K562 (cell line): ENCODE measurements around the gene CACYBP. TPM values are rescaled to one million over a fixed set of nuclear protein-coding genes. Genes with fewer than 3 reads are reported as not detected.

Source experiments
- ARID4B ChIP-seq: sonication (generic); formaldehyde crosslinking; IDR thresholded peaks from 2 replicates; pipeline ENCODE4 v1.8.0; 2022; ENCODE audit warnings: mild to moderate bottlenecking, missing genetic modification reagents
- BACH1 ChIP-seq: fragments of 200-800 bp; sonication (Bioruptor generic); IDR thresholded peaks from 2 replicates; pipeline ENCODE4 v1.6.1; 2016; ENCODE audit warnings: missing genetic modification characterization, missing compliant biosample characterization
- BHLHE40 ChIP-seq: IDR thresholded peaks from 2 replicates; pipeline ENCODE4 v1.6.1; 2011; ENCODE audit warnings: low read length, improper control_type of control experiment
- CEBPZ ChIP-seq: fragments of 150-350 bp; IDR thresholded peaks from 2 replicates; pipeline ENCODE4 v1.6.1; 2014; ENCODE audit warnings: low read depth, mild to moderate bottlenecking, low read length, borderline replicate concordance
- CTBP1 ChIP-seq: fragments of 450-650 bp; IDR thresholded peaks from 2 replicates; pipeline ENCODE4 v1.6.1; 2016; ENCODE audit warnings: borderline replicate concordance
- FOXM1 ChIP-seq, 2 experiments: fragments of 450-650 bp in 1 of 2; sonication (generic) in 1 of 2; formaldehyde crosslinking in 1 of 2; IDR thresholded peaks; 2 replicates each; pipeline versions ENCODE4 v1.6.1 to v1.9.0; 2017 to 2022; ENCODE audit warnings: low read depth in 2 of 2, mild to moderate bottlenecking in 2 of 2, missing genetic modification reagents in 1 of 2, moderate library complexity in 1 of 2
- MITF ChIP-seq: IDR thresholded peaks from 2 replicates; pipeline ENCODE4 v1.6.1; 2014; ENCODE audit warnings: antibody characterized with exemption
- NR4A1 ChIP-seq, 2 experiments: fragments of 250-450 bp in 1 of 2; fragments of 450-650 bp in 1 of 2; sonication (Bioruptor Pico) in 1 of 2; IDR thresholded peaks; 2 replicates each; pipeline versions ENCODE4 v1.4.0 to v1.6.1; 2016 to 2020; ENCODE audit warnings: mild to moderate bottlenecking in 2 of 2, missing compliant biosample characterization in 1 of 2, missing genetic modification characterization in 1 of 2, moderate library complexity in 1 of 2
- POLR2G ChIP-seq: fragments of 200-400 bp; formaldehyde crosslinking; IDR thresholded peaks from 2 replicates; pipeline ENCODE4 v1.6.1; 2017; ENCODE audit warnings: low read depth, mild to moderate bottlenecking, antibody characterized with exemption, low read length, moderate library complexity
- STAT6 ChIP-seq: sonication (generic); formaldehyde crosslinking; IDR thresholded peaks from 2 replicates; pipeline ENCODE4 v1.8.1; 2023; ENCODE audit warnings: mild to moderate bottlenecking, missing genetic modification reagents
- TARDBP ChIP-seq: fragments of 450-650 bp; IDR thresholded peaks from 2 replicates; pipeline ENCODE4 v1.6.1; 2016
- USF2 ChIP-seq: sonication (generic); formaldehyde crosslinking; IDR thresholded peaks from 2 replicates; pipeline ENCODE4 v1.5.0; 2020; ENCODE audit warnings: missing genetic modification reagents
- polyA plus RNA-seq, 8 experiments: library from polyadenylated mRNA; depleted of rRNA in 4 of 8; stranded (reverse) in 5 of 8; unstranded in 3 of 8; fragments of >200 nt; fragmentation: Nextera tagmentation in 2 of 8; fragmentation: Illumina TruSeq in 1 of 8; extraction: Ambion mirVana in 2 of 8; extraction: Trizol in 1 of 8; gene quantifications; 2 replicates each; pipeline versions ENCODE4 v1.2.1 to v1.2.3, GENCODE V29; 2011 to 2014; ENCODE audit warnings: inconsistent platforms in 1 of 8, missing spikeins in 1 of 8
- total RNA-seq, 7 experiments: library from RNA; depleted of rRNA in 6 of 7; stranded (reverse); fragments of >200 nt in 6 of 7; fragmentation: Illumina TruSeq in 2 of 7; extraction: Trizol in 2 of 7; gene quantifications; 2 replicates each; pipeline versions ENCODE4 v1.2.1 to v1.2.3, GENCODE V29; 2011 to 2021; ENCODE audit warnings: low replicate concordance in 1 of 7

Gene CACYBP
- total and polyA plus RNA-seq, 9 of the 15 experiments (the other 6 are each of a cell fraction or from before 2014, with no cell fraction given) = 147 to 1,576 (median 488) TPM

- TF ChIP-seq ARID4B (CRISPR knock-in tag) (peak; percentile 94), TARDBP (peak; percentile 39; the same call in 1 of the 2 replicates), CTBP1 (peak; percentile 29; the same call in 1 of the 2 replicates), FOXM1 (IDR thresholded peaks at IDR 0.05; ENCODE audit: low read depth) (peak; percentile 89), FOXM1 (CRISPR knock-in tag; IDR thresholded peaks at IDR 0.05; ENCODE audit: low read depth) (peak; percentile 45), MITF (peak; percentile 96), POLR2G (peak; percentile 81), STAT6 (CRISPR knock-in tag) (peak; percentile 85; the same call in 1 of the 2 replicates), BHLHE40 (peak; percentile 60; the same call in 1 of the 2 replicates), CEBPZ (no peak), USF2 (CRISPR knock-in tag) (peak; percentile 97), NR4A1 (CRISPR knock-in tag; IDR thresholded peaks at IDR 0.05) (peak; percentile 88; the same call in 1 of the 2 replicates), NR4A1 (tag; IDR thresholded peaks at IDR 0.05) (0 out of 2 replicates have a peak, but pooled peaks have one; percentile 19), BACH1 (tag) (no peak; the same call in 1 of the 2 replicates)
These were observed 371 bp upstream of the CACYBP start (continued) for GRCh38 chr1:174999216-174999935.
